Natural killer cell (primary cell): ENCODE measurements around the gene IGLL1. TPM values are rescaled to one million over a fixed set of nuclear protein-coding genes. Genes with fewer than 3 reads are reported as not detected.

Source experiments
- ATAC-seq, 3 donors: fragments of 150-1000 bp in 2 of 3; fragments of 200-7000 bp in 1 of 3; cut with Tn5 transposase; 1 replicate in 1 of 3; 2 replicates in 2 of 3; pipeline ENCODE4 v1.10.0; 2021; ENCODE audit warnings: mild to moderate bottlenecking in 2 of 3, moderate library complexity in 2 of 3
- DNase-seq, 2 donors: peaks; one replicate each; pipeline versions ENCODE4 v3.0.0 to v3.0.0-alpha.2; 2013 to 2021; ENCODE audit warnings: mixed read lengths in 1 of 2
- H3K27ac ChIP-seq: one replicate; pipeline ENCODE4 v1.5.1; 2013; ENCODE audit warnings: mild to moderate bottlenecking, low read length
- H3K27me3 ChIP-seq: one replicate; pipeline ENCODE4 v1.6.1; 2013; ENCODE audit warnings: low read length; ENCODE audit not compliant: control insufficient read depth, insufficient read depth
- H3K36me3 ChIP-seq: one replicate; pipeline ENCODE4 v1.6.1; 2013; ENCODE audit warnings: low read length; ENCODE audit not compliant: control insufficient read depth, insufficient read depth
- H3K4me1 ChIP-seq: one replicate; pipeline ENCODE4 v1.6.1; 2013; ENCODE audit warnings: low read length; ENCODE audit not compliant: control insufficient read depth, insufficient read depth
- H3K4me3 ChIP-seq: one replicate; pipeline ENCODE4 v1.5.1; 2013; ENCODE audit warnings: low read length
- H3K9me3 ChIP-seq: one replicate; pipeline ENCODE4 v1.6.1; 2013; ENCODE audit warnings: low read length; ENCODE audit not compliant: control insufficient read depth, insufficient read depth
- H3K27ac Mint-ChIP-seq, 2 donors: one replicate each; pipeline ENCODE4 v1.8.0; 2022; ENCODE audit warnings: mild to moderate bottlenecking in 2 of 2, mixed read lengths in 2 of 2, moderate library complexity in 1 of 2
- H3K27me3 Mint-ChIP-seq, 2 donors: one replicate each; pipeline ENCODE4 v1.8.0; 2022; ENCODE audit warnings: low read depth in 2 of 2, mixed read lengths in 2 of 2
- H3K36me3 Mint-ChIP-seq: one replicate; pipeline ENCODE4 v1.8.0; 2022; ENCODE audit warnings: mixed read lengths
- H3K4me1 Mint-ChIP-seq, 2 donors: one replicate each; pipeline ENCODE4 v1.8.0; 2022; ENCODE audit warnings: mixed read lengths in 2 of 2
- H3K4me3 Mint-ChIP-seq: one replicate; pipeline ENCODE4 v1.8.0; 2022; ENCODE audit warnings: mild to moderate bottlenecking, moderate library complexity, mixed read lengths
- H3K9me3 Mint-ChIP-seq, 2 donors: one replicate each; pipeline ENCODE4 v1.8.0; 2022; ENCODE audit warnings: mixed read lengths in 2 of 2
- WGBS: methylation state at CpG from one replicate; pipeline ENCODE4 v1.1.7; 2013; ENCODE audit warnings: missing lambda C conversion rate; ENCODE audit not compliant: insufficient coverage; 5-methylcytosine and 5-hydroxymethylcytosine counted together
- intact Hi-C: fragments of 100-400 bp; cut with micrococcal nuclease; formaldehyde crosslinking; loops from one replicate; pipeline ENCODE4 v1.14.2; 2022
- total RNA-seq, 4 donors: library from RNA; stranded (reverse); fragments of 120-200 nt in 1 of 4; gene quantifications; one replicate each; pipeline versions ENCODE4 v1.2.3 to v1.2.4, GENCODE V29; 2013 to 2022
- TF ChIP-seq, protein P1 (sequence below): fragments of 200-600 bp; IDR thresholded peaks from one replicate; pipeline ENCODE4 v1.8.0; 2022; ENCODE audit warnings: antibody characterized with exemption

IGLL1 gene
- total RNA-seq, 3 donors from 2014 or later (not counting 1 experiment from before 2014, with no cell fraction given), result not detected

- no peaks in the 10 kb centered on the region for H3K36me3 Mint-ChIP-seq
- intact Hi-C loops, result no loop called here
- no peaks in the 10 kb centered on the region for H3K9me3 Mint-ChIP-seq
- TF ChIP-seq, protein P1, sequence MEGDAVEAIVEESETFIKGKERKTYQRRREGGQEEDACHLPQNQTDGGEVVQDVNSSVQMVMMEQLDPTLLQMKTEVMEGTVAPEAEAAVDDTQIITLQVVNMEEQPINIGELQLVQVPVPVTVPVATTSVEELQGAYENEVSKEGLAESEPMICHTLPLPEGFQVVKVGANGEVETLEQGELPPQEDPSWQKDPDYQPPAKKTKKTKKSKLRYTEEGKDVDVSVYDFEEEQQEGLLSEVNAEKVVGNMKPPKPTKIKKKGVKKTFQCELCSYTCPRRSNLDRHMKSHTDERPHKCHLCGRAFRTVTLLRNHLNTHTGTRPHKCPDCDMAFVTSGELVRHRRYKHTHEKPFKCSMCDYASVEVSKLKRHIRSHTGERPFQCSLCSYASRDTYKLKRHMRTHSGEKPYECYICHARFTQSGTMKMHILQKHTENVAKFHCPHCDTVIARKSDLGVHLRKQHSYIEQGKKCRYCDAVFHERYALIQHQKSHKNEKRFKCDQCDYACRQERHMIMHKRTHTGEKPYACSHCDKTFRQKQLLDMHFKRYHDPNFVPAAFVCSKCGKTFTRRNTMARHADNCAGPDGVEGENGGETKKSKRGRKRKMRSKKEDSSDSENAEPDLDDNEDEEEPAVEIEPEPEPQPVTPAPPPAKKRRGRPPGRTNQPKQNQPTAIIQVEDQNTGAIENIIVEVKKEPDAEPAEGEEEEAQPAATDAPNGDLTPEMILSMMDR, result no peak
- Histone ChIP-seq H3K4me1 (no peaks in the 10 kb centered on the region), H3K36me3 (no peaks in the 10 kb centered on the region), H3K27ac (no peak overlapping the region), H3K27me3 (peaks cover 2% of the 10 kb centered on the region), H3K4me3 (no peak overlapping the region), H3K9me3 (no peaks in the 10 kb centered on the region)
- H3K27ac Mint-ChIP-seq, result no peak overlapping the region
- H3K4me1 Mint-ChIP-seq, result no peaks in the 10 kb centered on the region
- WGBS, result 87% methylated on average over 21 of the region's 21 CpGs
- H3K27me3 Mint-ChIP-seq, result peaks cover 3 to 8% of the 10 kb centered on the region in 2 donors
- H3K4me3 Mint-ChIP-seq, result no peak overlapping the region
- DNase-seq (peak in 1 of 2 donors; percentile 12), ATAC-seq (no peak)
These were observed 25.9 kb downstream of the IGLL1 start for GRCh38 chr22:23553924-23554870.

- no peak for DNase-seq
- 80% methylated on average over 5 of the region's 5 CpGs for WGBS
These were observed 26.7 kb downstream of the IGLL1 start for GRCh38 chr22:23553438-23553837.

GRCh38 chr22:23552573-23552972 lies 27.5 kb downstream of the IGLL1 start:
- ATAC-seq (no peak), DNase-seq (no peak)
- H3K9me3 Mint-ChIP-seq, result peaks cover 0 to 1% of the 10 kb centered on the region in 2 donors
- Histone ChIP-seq H3K27me3 (peaks cover 2% of the 10 kb centered on the region), H3K27ac (no peak overlapping the region), H3K4me3 (no peak overlapping the region), H3K9me3 (peaks cover 9% of the 10 kb centered on the region), H3K36me3 (no peaks in the 10 kb centered on the region), H3K4me1 (no peaks in the 10 kb centered on the region)
- H3K4me1 Mint-ChIP-seq, result no peaks in the 10 kb centered on the region
- H3K27ac Mint-ChIP-seq, result no peak overlapping the region
- intact Hi-C loops, result no loop called here
- H3K36me3 Mint-ChIP-seq, result no peaks in the 10 kb centered on the region
- TF ChIP-seq, protein P1, result no peak
- no peaks in the 10 kb centered on the region for H3K27me3 Mint-ChIP-seq
- no peak overlapping the region for H3K4me3 Mint-ChIP-seq

More at GRCh38 chr22:23553438-23553837, 26.7 kb downstream of the IGLL1 start:
- Mint-ChIP-seq H3K4me1 (no peaks in the 10 kb centered on the region), H3K27me3 (peaks cover 2 to 4% of the 10 kb centered on the region in 2 donors), H3K4me3 (no peak overlapping the region), H3K9me3 (no peaks in the 10 kb centered on the region), H3K36me3 (no peaks in the 10 kb centered on the region), H3K27ac (no peak overlapping the region)
- TF ChIP-seq, protein P1, result no peak
- Histone ChIP-seq H3K4me1 (no peaks in the 10 kb centered on the region), H3K4me3 (no peak overlapping the region), H3K27ac (no peak overlapping the region), H3K9me3 (peaks cover under 1% of the 10 kb centered on the region), H3K27me3 (peaks cover 2% of the 10 kb centered on the region), H3K36me3 (no peaks in the 10 kb centered on the region)
- no peak for ATAC-seq
- intact Hi-C loops, result no loop called here
